MCF 10A (cell line): ENCODE results near the gene RPL13. TPM values are rescaled to one million over a fixed set of nuclear protein-coding genes. Genes with fewer than 3 reads are reported as not detected.

Experiments used
- BruUV-seq: library from RNA; stranded (reverse); fragments of 400-500 nt; replicated peaks from 2 replicates; lab custom pipeline; 2021; lab: Mats Ljungman, UMichigan
- CTCF ChIA-PET: fragments of 300-600 bp; sonication (Branson Sonifier 250); formaldehyde crosslinking; extraction: SDS; loops from one replicate; lab custom pipeline; 2021; ENCODE audit warnings: antibody characterized with exemption, inconsistent platforms; lab: Yijun Ruan, JAX
- POLR2A ChIA-PET: fragments of 300-600, 350-650 bp; sonication (Branson Sonifier 250); formaldehyde crosslinking; extraction: SDS; loops from one replicate; lab custom pipeline; 2020; ENCODE audit warnings: antibody characterized with exemption, inconsistent platforms; lab: Yijun Ruan, JAX
- DNase-seq: peaks from one replicate; pipeline ENCODE4 v3.0.0-alpha.2; 2018; ENCODE audit not compliant: unreplicated experiment
- H3K27ac Mint-ChIP-seq: one replicate; pipeline ENCODE4 v1.8.0; 2022; ENCODE audit warnings: mild to moderate bottlenecking, low read depth, mixed read lengths; ENCODE audit not compliant: unreplicated experiment
- H3K27me3 Mint-ChIP-seq: one replicate; pipeline ENCODE4 v1.8.0; 2022; ENCODE audit warnings: mixed read lengths; ENCODE audit not compliant: insufficient read depth, unreplicated experiment
- H3K36me3 Mint-ChIP-seq: one replicate; pipeline ENCODE4 v1.8.0; 2022; ENCODE audit warnings: mild to moderate bottlenecking, moderate library complexity, mixed read lengths; ENCODE audit not compliant: insufficient read depth, unreplicated experiment
- H3K4me1 Mint-ChIP-seq: one replicate; pipeline ENCODE4 v1.8.0; 2022; ENCODE audit warnings: mixed read lengths; ENCODE audit not compliant: insufficient read depth, unreplicated experiment
- H3K4me3 Mint-ChIP-seq: one replicate; pipeline ENCODE4 v1.8.0; 2022; ENCODE audit warnings: mild to moderate bottlenecking, moderate library complexity, mixed read lengths; ENCODE audit not compliant: unreplicated experiment
- H3K9me3 Mint-ChIP-seq: one replicate; pipeline ENCODE4 v1.8.0; 2022; ENCODE audit warnings: mixed read lengths; ENCODE audit not compliant: unreplicated experiment
- CTCF ChIP-seq: fragments of 200-600 bp; IDR thresholded peaks from one replicate; pipeline ENCODE4 v1.8.0; 2022; ENCODE audit warnings: antibody characterized with exemption, mild to moderate bottlenecking; ENCODE audit not compliant: unreplicated experiment
- intact Hi-C: fragments of 100-400 bp; cut with micrococcal nuclease; formaldehyde crosslinking; loops from 2 replicates; pipeline ENCODE4 v1.14.1; 2022
- total RNA-seq: library from RNA; stranded (reverse); gene quantifications from 2 replicates; pipeline ENCODE4 v1.2.3, GENCODE V29; 2022

RPL13 gene
- total RNA-seq, 1 experiment from 2014 or later, result 3,148 TPM

DNA sequence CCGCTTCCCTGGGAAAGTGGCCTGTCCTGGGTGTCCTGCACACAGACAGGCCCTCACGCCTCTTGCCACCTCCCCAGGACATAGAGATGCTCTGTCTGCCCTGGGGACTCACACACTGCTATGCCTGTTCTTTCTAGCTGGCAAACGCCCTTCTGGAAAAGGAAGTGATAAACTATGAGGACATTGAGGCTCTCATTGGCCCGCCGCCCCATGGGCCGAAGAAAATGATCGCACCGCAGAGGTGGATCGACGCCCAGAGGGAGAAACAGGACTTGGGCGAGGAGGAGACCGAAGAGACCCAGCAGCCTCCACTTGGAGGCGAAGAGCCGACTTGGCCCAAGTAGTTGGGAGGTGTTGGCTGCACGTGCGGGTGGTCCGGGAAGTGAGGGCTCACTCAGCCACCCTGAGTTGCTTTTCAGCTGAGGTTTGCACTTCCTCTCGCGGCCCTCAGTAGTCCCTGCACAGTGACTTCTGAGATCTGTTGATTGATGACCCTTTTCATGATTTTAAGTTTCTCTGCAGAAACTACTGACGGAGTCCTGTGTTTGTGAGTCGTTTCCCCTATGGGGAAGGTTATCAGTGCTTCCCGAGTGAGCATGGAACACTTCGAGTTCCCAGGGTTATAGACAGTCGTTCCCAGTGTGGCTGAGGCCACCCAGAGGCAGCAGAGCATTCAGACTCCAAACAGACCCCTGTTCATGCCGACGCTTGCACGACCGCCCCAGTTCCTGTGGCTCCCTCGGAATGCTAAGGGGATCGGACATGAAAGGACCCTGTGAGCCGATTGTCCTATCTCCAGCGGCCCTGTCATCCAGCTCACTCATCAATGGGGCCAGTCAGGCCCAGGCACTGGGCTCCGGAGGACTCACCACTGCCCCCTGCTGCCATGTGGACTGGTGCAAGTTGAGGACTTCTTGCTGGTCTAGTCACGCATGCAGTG is 3.5 kb upstream of the RPL13 start:
- DNase-seq, result peak; percentile 68
- no peak overlapping the region for H3K4me3 Mint-ChIP-seq
- peaks cover 9% of the 10 kb centered on the region for H3K4me1 Mint-ChIP-seq
- no peak overlapping the region for H3K27ac Mint-ChIP-seq
- intact Hi-C loops, result no loop called here
- peak; percentile 52 for TF ChIP-seq CTCF
- POLR2A ChIA-PET, result interaction anchor here (0.5 kb wide), 1 partner anchor 46 kb away, joined by 3 read pairs; no protein-coding TSS in a partner anchor
- no peaks in the 10 kb centered on the region for H3K27me3 Mint-ChIP-seq
- no peaks in the 10 kb centered on the region for H3K9me3 Mint-ChIP-seq
- peaks cover 53% of the 10 kb centered on the region for H3K36me3 Mint-ChIP-seq
- BruUV-seq, result no TSS peak
- CTCF ChIA-PET, result interaction anchor here (0.6 to 1.5 kb wide), 7 partner anchors 11 to 1518 kb away, joined by 3 to 4 read pairs (median 3); no protein-coding TSS in a partner anchor

DNA sequence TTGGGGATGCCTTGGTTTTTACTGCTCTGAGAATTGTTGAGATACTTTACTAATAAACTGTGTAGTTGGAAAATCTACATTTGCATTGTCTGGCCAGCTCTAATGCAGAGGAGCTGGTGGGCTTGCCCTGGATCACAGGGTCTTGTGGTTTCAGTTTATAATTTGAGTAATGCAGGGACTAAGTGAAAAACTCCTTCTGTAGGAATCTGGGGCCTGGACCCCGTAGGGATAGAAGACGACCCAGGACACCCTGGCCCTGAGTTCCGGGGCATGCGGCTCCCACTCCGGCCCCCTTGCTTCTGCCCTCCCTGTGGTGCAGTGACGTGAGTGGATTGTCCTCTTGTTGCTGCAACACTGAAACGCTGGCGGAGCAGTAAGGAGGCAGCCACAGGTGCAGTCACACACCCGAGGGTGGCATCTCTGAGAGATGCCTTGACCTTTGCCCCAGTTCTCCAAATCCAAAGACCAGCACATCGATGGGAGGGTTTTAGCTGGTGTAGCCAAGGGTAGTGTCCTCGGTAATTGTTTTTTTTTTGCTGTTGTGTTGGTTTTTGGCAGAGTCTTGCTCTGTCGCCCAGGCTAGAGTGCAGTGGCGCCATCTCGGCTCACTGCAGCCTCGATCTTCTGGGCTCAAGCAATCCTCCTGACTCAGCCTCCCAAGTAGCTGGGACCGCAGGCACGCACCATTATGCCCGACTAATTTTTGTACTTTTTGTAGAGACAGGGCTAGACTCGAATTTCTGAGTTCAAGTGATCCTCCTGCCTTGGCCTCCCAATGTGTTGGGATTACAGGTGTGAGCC is 2.6 kb upstream of the RPL13 start:
- no peak overlapping the region for H3K4me3 Mint-ChIP-seq
- no TSS peak for BruUV-seq
- H3K27ac Mint-ChIP-seq, result no peak overlapping the region
- peaks cover 14% of the 10 kb centered on the region for H3K4me1 Mint-ChIP-seq
- TF ChIP-seq CTCF, result no peak
- ChIA-PET POLR2A (interaction anchor here (0.8 to 2.2 kb wide), 5 partner anchors 8 to 241 kb away, joined by 3 to 26 read pairs (median 3); partner anchors contain the start of gene SPG7), CTCF (interaction anchor here (0.6 to 1.5 kb wide), 5 partner anchors 12 to 304 kb away, joined by 3 to 4 read pairs (median 3); no protein-coding TSS in a partner anchor)
- peaks cover 56% of the 10 kb centered on the region for H3K36me3 Mint-ChIP-seq
- no peaks in the 10 kb centered on the region for H3K27me3 Mint-ChIP-seq
- H3K9me3 Mint-ChIP-seq, result no peaks in the 10 kb centered on the region
- no peak for DNase-seq
- intact Hi-C loops, result no loop called here

GRCh38 chr16:89561142-89561883 is 831 bp downstream of the RPL13 start:
- no peaks in the 10 kb centered on the region for H3K27me3 Mint-ChIP-seq
- peak overlapping the region; percentile 91 for H3K4me3 Mint-ChIP-seq
- peaks cover 66% of the 10 kb centered on the region for H3K36me3 Mint-ChIP-seq
- H3K4me1 Mint-ChIP-seq, result peaks cover 25% of the 10 kb centered on the region
- BruUV-seq, result no TSS peak
- POLR2A ChIA-PET, result interaction anchor here (0.9 to 2.3 kb wide), 11 partner anchors 15 to 249 kb away, joined by 3 to 11 read pairs (median 4); partner anchors contain the start of genes CPNE7 and SPG7
- intact Hi-C loops, result no loop called here
- TF ChIP-seq CTCF, result no peak
- CTCF ChIA-PET, result no interaction called here
- no peaks in the 10 kb centered on the region for H3K9me3 Mint-ChIP-seq
- no peak for DNase-seq
- H3K27ac Mint-ChIP-seq, result peak overlapping the region; percentile 61
